ENCODE results near the gene KRT76.

DNA sequence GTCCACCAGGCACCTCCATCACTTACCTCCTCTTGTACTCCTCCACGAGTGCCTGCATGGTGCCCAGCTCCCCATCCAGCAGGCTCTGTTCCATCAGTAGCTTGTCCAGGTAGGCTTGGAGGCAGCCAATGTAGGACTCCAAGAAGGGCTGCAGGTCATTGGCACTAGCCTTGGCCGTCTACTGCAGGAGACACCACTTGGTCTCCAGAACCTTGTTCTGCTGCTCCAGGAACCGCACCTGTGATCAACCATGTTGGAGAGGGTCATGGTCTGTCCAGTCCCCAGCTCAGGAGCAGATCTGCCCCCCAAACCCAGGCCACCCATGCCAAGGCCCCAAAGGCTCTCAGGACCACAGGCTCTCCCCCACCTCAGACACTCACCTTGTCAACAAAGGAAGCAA lies 23.9 kb downstream of the KRT76 start:
- TF ChIP-seq EZH2phosphoT487 (IDR thresholded peaks at IDR 0.05; ENCODE audit: insufficient read depth, low read depth) (no peak), EZH2 (IDR thresholded peaks at IDR 0.05; ENCODE audit: insufficient read depth, poor library complexity, severe bottlenecking) (no peak)

All from GM23248 (cell line).